ENCODE measurements around the gene UBE2K. TPM values are rescaled to one million over a fixed set of nuclear protein-coding genes. Genes with fewer than 3 reads are reported as not detected.
A peak's percentile ranks its signal among the peaks of the same experiment; 100 is the strongest.

The UBE2K gene
- total and polyA plus RNA-seq, 10 of the 15 experiments (the other 5 are each of a cell fraction or from before 2014, with no cell fraction given): 17.0 to 141 (median 75.5) TPM

DNA sequence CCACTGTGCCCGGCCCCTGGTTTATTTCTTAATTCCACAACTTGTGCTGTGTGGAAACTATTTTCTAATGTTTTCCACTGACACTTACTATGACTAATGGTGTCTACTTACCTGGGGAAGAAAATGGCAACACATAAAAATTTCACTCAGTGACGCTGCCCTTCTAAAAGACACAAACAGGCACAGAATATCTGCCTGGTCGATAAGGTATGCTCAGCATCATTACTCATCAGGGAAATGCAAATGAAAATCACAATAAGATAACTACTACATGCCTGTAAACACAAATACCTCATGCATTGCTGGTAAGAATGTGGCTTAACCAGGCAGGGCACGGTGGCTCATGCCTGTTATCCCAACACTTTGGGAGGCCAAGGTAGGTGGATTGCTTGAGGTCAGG lies 61.6 kb downstream of the UBE2K start (continued):
- no peak for TF ChIP-seq PKNOX1 (IDR thresholded peaks at IDR 0.05)
- no peak for TF ChIP-seq POLR2A (IDR thresholded peaks at IDR 0.05; ENCODE audit: low read depth, low read length)

DNA sequence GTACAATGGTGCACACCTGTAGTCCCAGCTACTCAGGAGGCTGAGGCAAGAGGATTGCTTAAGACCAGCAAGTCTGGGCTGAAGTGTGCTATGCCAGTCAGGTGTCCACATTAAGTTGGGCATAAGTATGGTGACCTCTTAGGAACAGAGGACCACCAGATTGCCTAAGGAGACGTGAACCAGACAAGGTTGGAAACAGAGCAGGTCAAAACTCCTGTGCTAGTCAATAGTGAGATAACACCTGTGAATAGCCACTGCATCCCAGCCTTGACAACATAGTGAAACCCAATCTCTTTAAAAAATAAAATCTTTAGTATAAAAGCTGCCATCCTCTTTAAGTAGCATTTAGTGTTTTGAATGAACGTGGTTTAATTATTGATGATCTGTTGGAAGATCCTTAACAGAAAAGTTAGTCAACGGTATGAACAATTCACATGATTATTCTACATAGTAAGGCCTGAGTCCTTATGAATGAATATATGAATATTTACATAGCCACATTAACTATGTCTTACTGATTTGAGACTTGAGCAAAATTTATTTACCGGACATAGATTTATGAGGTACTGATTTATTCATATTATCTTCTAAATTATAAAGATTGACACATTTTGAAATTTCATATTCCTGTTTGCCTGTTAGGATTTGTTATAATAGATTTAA lies 63.2 kb downstream of the UBE2K start:
- Histone ChIP-seq H3K9ac (ENCODE audit: control insufficient read depth, insufficient read depth, low read length) (no peak overlapping the region), H3K36me3 (ENCODE audit: control insufficient read depth in 2 of 2, insufficient read depth in 2 of 2, low read length in 1 of 2) (peaks cover 8 to 21% of the 10 kb centered on the region in 2 experiments), H4K20me1 (ENCODE audit: control insufficient read depth, insufficient read depth) (no peaks in the 10 kb centered on the region), H3K4me1 (ENCODE audit: control insufficient read depth, insufficient read depth, low read length) (peaks cover 19% of the 10 kb centered on the region), H3K27ac (ENCODE audit: control insufficient read depth, insufficient read depth) (no peak overlapping the region), H2AFZ (ENCODE audit: control insufficient read depth, low read depth, low read length) (no peak overlapping the region), H3K9me3 (replicated peaks; ENCODE audit: control insufficient read depth, insufficient read depth, low read length) (peaks cover 2% of the 10 kb centered on the region; the same call in 2 of the 3 replicates), H3K4me2 (ENCODE audit: control insufficient read depth, insufficient read depth) (no peak overlapping the region), H3K27me3 (replicated peaks in 1 of 2; ENCODE audit: control insufficient read depth in 2 of 2, insufficient read depth in 2 of 2, low read length in 1 of 2) (no peaks in the 10 kb centered on the region), H3K79me2 (ENCODE audit: control insufficient read depth, insufficient read depth, low read length) (peaks cover 2% of the 10 kb centered on the region; the same call in 1 of the 2 replicates), H3K4me3 (no peak overlapping the region)
- TF ChIP-seq NFXL1 (IDR thresholded peaks at IDR 0.05; ENCODE audit: borderline replicate concordance) (no peak), CREM (IDR thresholded peaks at IDR 0.05; ENCODE audit: low read depth) (no peak), ZNF207 (IDR thresholded peaks at IDR 0.05; ENCODE audit: borderline replicate concordance) (no peak), POLR2AphosphoS2 (IDR thresholded peaks at IDR 0.05; ENCODE audit: low read depth, low read length) (no peak), HDAC6 (IDR thresholded peaks at IDR 0.05; ENCODE audit: unreplicated experiment) (no peak), MYB (IDR thresholded peaks at IDR 0.05; ENCODE audit: borderline replicate concordance, low read depth, low read length) (no peak)
- TF ChIP-seq, protein P1, sequence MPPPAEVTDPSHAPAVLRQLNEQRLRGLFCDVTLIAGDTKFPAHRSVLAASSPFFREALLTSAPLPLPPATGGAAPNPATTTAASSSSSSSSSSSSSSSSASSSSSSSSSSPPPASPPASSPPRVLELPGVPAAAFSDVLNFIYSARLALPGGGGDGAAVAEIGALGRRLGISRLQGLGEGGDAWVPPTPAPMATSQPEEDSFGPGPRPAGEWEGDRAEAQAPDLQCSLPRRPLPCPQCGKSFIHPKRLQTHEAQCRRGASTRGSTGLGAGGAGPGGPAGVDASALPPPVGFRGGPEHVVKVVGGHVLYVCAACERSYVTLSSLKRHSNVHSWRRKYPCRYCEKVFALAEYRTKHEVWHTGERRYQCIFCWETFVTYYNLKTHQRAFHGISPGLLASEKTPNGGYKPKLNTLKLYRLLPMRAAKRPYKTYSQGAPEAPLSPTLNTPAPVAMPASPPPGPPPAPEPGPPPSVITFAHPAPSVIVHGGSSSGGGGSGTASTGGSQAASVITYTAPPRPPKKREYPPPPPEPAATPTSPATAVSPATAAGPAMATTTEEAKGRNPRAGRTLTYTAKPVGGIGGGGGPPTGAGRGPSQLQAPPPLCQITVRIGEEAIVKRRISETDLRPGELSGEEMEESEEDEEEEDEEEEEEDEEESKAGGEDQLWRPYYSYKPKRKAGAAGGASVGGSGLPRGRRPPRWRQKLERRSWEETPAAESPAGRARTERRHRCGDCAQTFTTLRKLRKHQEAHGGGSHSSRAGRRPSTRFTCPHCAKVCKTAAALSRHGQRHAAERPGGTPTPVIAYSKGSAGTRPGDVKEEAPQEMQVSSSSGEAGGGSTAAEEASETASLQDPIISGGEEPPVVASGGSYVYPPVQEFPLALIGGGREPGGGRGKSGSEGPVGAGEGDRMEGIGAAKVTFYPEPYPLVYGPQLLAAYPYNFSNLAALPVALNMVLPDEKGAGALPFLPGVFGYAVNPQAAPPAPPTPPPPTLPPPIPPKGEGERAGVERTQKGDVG (CRISPR knock-in tag; IDR thresholded peaks at IDR 0.05): no peak
- TF ChIP-seq, protein P2, sequence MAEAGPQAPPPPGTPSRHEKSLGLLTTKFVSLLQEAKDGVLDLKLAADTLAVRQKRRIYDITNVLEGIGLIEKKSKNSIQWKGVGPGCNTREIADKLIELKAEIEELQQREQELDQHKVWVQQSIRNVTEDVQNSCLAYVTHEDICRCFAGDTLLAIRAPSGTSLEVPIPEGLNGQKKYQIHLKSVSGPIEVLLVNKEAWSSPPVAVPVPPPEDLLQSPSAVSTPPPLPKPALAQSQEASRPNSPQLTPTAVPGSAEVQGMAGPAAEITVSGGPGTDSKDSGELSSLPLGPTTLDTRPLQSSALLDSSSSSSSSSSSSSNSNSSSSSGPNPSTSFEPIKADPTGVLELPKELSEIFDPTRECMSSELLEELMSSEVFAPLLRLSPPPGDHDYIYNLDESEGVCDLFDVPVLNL (IDR thresholded peaks at IDR 0.05; ENCODE audit: low read depth, low read length): no peak
- SMC1A ChIA-PET (ENCODE audit: uncharacterized antibody, unreplicated experiment): interaction anchor here (0.6 kb wide), 1 partner anchor 85 kb away, joined by 3 read pairs; no protein-coding TSS in a partner anchor
- TSS peak; percentile 7 for BruUV-seq (replicated peaks)
- DNase-seq (ENCODE audit: low read depth, low spot score) (no peak), FAIRE-seq (no peak), ATAC-seq (no peak)
- in situ Hi-C loops (cut with MboI): no loop called here
- CTCF ChIA-PET: interaction anchor here (0.7 kb wide), 1 partner anchor 26 kb away, joined by 3 read pairs; no protein-coding TSS in a partner anchor
- POLR2A ChIA-PET: no interaction called here
- RAD21 ChIA-PET (ENCODE audit: unreplicated experiment): interaction anchor here (1.0 kb wide), 1 partner anchor 52 kb away, joined by 3 read pairs; no protein-coding TSS in a partner anchor
- WGBS (ENCODE audit: insufficient coverage, insufficient replicate concordance, low lambda C conversion rate, missing lambda C conversion rate): 98% methylated on average over 4 of the region's 4 CpGs
- intact Hi-C loops (cut with micrococcal nuclease; ENCODE audit: unreplicated experiment): loop anchor here (5.0 kb wide), 2 partner anchors 44 to 64 kb away; partner anchors contain the start of gene UBE2K
